Lower leg skin (tissue), 4 donors: ENCODE measurements around the gene EPB41L4B. TPM values are rescaled to one million over a fixed set of nuclear protein-coding genes. Genes with fewer than 3 reads are reported as not detected.
A peak's percentile ranks its signal among the peaks of the same experiment; 100 is the strongest.

Experiments used
- DNase-seq, 2 donors: peaks; one replicate each; pipeline ENCODE4 v3.0.0-alpha.2; 2019; ENCODE audit warnings: low spot score in 2 of 2
- H3K4me3 ChIP-seq: fragments of 200-600 bp; sonication (generic); 2 replicates; pipeline ENCODE4 v1.5.1; 2017; ENCODE audit warnings: mild to moderate bottlenecking, low read depth; ENCODE audit not compliant: poor library complexity, severe bottlenecking
- CTCF ChIP-seq, 3 donors: fragments of 450-650 bp; IDR thresholded peaks; one replicate each; pipeline ENCODE4 v1.5.1; 2016; ENCODE audit warnings: antibody characterized with exemption in 3 of 3, mild to moderate bottlenecking in 3 of 3, moderate library complexity in 2 of 3
- POLR2A ChIP-seq, 2 donors: fragments of 450-650 bp; IDR thresholded peaks; one replicate each; pipeline ENCODE4 v1.6.1; 2016 to 2017; ENCODE audit warnings: antibody characterized with exemption in 2 of 2, mild to moderate bottlenecking in 1 of 2, moderate library complexity in 1 of 2
- WGBS, 2 donors: methylation state at CpG; one replicate each; pipeline ENCODE4 v1.1.5; 2018; 5-methylcytosine and 5-hydroxymethylcytosine counted together
- intact Hi-C: fragments of 100-400 bp; cut with DNase I; formaldehyde crosslinking; loops from one replicate; pipeline ENCODE4 v1.15.0; 2023; ENCODE audit warnings: low total_unique reads
- total RNA-seq, 4 donors: library from RNA; depleted of rRNA; stranded (reverse); fragments of >200 nt; gene quantifications; one replicate each; pipeline ENCODE4 v1.1.0, GENCODE V29; 2016

Gene EPB41L4B
- total RNA-seq, 4 donors from 2014 or later: 15.4 to 31.6 (median 21.6) TPM

GRCh38 chr9:109198736-109199382 lies 122.0 kb downstream of the EPB41L4B start:
- intact Hi-C loops: no loop called here
- DNase-seq: peak in 1 of 2 donors; percentile 34
- WGBS, 2 donors: 64 to 77% methylated on average over 6 of the region's 6 CpGs
- TF ChIP-seq CTCF (IDR thresholded peaks at IDR 0.05) (no peak), POLR2A (IDR thresholded peaks at IDR 0.05) (no peak)
- no peak overlapping the region for H3K4me3 ChIP-seq

- intact Hi-C loops: no loop called here
- DNase-seq: peak in 1 of 2 donors; percentile 68
- TF ChIP-seq POLR2A (IDR thresholded peaks at IDR 0.05) (no peak), CTCF (IDR thresholded peaks at IDR 0.05) (no peak)
- H3K4me3 ChIP-seq: no peak overlapping the region
- 61 to 76% methylated on average over 11 of the region's 11 CpGs for WGBS, 2 donors
Observed at GRCh38 chr9:109193974-109194556, 126.8 kb downstream of the EPB41L4B start.

- intact Hi-C loops: no loop called here
- peak in 1 of 2 donors; percentile 52 for DNase-seq
- H3K4me3 ChIP-seq: no peak overlapping the region
- 62 to 63% methylated on average over 7 of the region's 7 CpGs for WGBS, 2 donors
- TF ChIP-seq POLR2A (IDR thresholded peaks at IDR 0.05): no peak
- TF ChIP-seq CTCF (IDR thresholded peaks at IDR 0.05): no peak
Observed at GRCh38 chr9:109192732-109193361, 128.0 kb downstream of the EPB41L4B start.

- TF ChIP-seq CTCF (IDR thresholded peaks at IDR 0.05) (no peak), POLR2A (IDR thresholded peaks at IDR 0.05) (no peak)
- intact Hi-C loops: no loop called here
- WGBS, 2 donors: 83 to 92% methylated on average over 9 of the region's 9 CpGs
- peak in 1 of 2 donors; percentile 71 for DNase-seq
- no peak overlapping the region for H3K4me3 ChIP-seq
Observed at GRCh38 chr9:109191746-109192145, 129.1 kb downstream of the EPB41L4B start.

GRCh38 chr9:109190151-109190550 lies 130.7 kb downstream of the EPB41L4B start:
- 59 to 93% methylated on average over 1 of the region's 1 CpG for WGBS, 2 donors
- no peak overlapping the region for H3K4me3 ChIP-seq
- intact Hi-C loops: no loop called here
- TF ChIP-seq CTCF (IDR thresholded peaks at IDR 0.05) (no peak), POLR2A (IDR thresholded peaks at IDR 0.05) (no peak)
- DNase-seq: peak in 1 of 2 donors; percentile 56
